H1 (cell line): ENCODE data around the gene ARHGAP28. TPM values are rescaled to one million over a fixed set of nuclear protein-coding genes. Genes with fewer than 3 reads are reported as not detected.

ENCODE experiments used
- CTCF ChIA-PET: fragments of 300-600 bp; sonication (Branson Sonifier 250); formaldehyde crosslinking; loops from one replicate; lab custom pipeline; 2021; ENCODE audit not compliant: partially characterized antibody; lab: Charles Lee
- POLR2A ChIA-PET: fragments of 300-600 bp; sonication (Branson Sonifier 250); formaldehyde crosslinking; loops from one replicate; lab custom pipeline; 2021; ENCODE audit warnings: inconsistent platforms; ENCODE audit not compliant: partially characterized antibody; lab: Charles Lee
- DNase-seq, 2 experiments: peaks; one replicate each; pipeline versions ENCODE4 v3.0.0 to v3.0.0-alpha.2; 2010 to 2022; ENCODE audit warnings: low spot score in 2 of 2, low read depth in 1 of 2, mixed read lengths in 1 of 2
- FAIRE-seq: peaks from 2 replicates; lab custom pipeline; 2011; peaks lifted over from hg19 to GRCh38; lab: Jason Lieb, UNC
- H2AFZ ChIP-seq: 2 replicates; pipeline ENCODE4 v1.8.1; 2012; ENCODE audit warnings: low read length, inconsistent platforms
- H2AK5ac ChIP-seq: 2 replicates; pipeline ENCODE4 v1.6.1; 2013; ENCODE audit warnings: low read depth, low read length
- H2BK120ac ChIP-seq: replicated peaks from 2 replicates; pipeline ENCODE3; 2013; ENCODE audit warnings: low read depth, low read length, inconsistent platforms
- H2BK12ac ChIP-seq: 2 replicates; pipeline ENCODE4 v1.6.1; 2013; ENCODE audit warnings: low read depth, low read length
- H2BK15ac ChIP-seq: 2 replicates; pipeline ENCODE4 v1.6.1; 2013; ENCODE audit warnings: low read length
- H2BK20ac ChIP-seq: 2 replicates; pipeline ENCODE4 v1.6.1; 2013; ENCODE audit warnings: low read length
- H2BK5ac ChIP-seq: 2 replicates; pipeline ENCODE4 v1.6.1; 2013; ENCODE audit warnings: low read depth, low read length
- H3K14ac ChIP-seq: 2 replicates; pipeline ENCODE4 v1.6.1; 2013; ENCODE audit warnings: inconsistent platforms; ENCODE audit not compliant: insufficient read length
- H3K18ac ChIP-seq: 2 replicates; pipeline ENCODE4 v1.6.1; 2013; ENCODE audit warnings: low read length; ENCODE audit errors: extremely low read depth
- H3K23ac ChIP-seq: 2 replicates; pipeline ENCODE4 v1.6.1; 2013; ENCODE audit warnings: inconsistent platforms; ENCODE audit not compliant: insufficient read length
- H3K23me2 ChIP-seq: 2 replicates; pipeline ENCODE4 v1.6.1; 2013; ENCODE audit warnings: low read depth, low read length
- H3K27ac ChIP-seq: 2 replicates; pipeline ENCODE4 v1.6.1; 2011; ENCODE audit warnings: low read depth, low read length, inconsistent platforms
- H3K27me3 ChIP-seq, 4 experiments: replicated peaks in 1 of 4; 1 replicate in 1 of 4; 2 replicates in 3 of 4; pipeline versions ENCODE4 v1.6.1 to v1.8.1; 2011 to 2013; ENCODE audit warnings: low read length in 3 of 4, mild to moderate bottlenecking in 3 of 4, inconsistent platforms in 2 of 4, mixed read lengths in 2 of 4, moderate library complexity in 1 of 4; ENCODE audit not compliant: control insufficient read depth in 3 of 4, insufficient read depth in 3 of 4; ENCODE audit errors: extremely low read depth in 1 of 4
- H3K36me3 ChIP-seq, 4 experiments: 2 replicates each; pipeline versions ENCODE4 v1.6.1 to v1.8.1; 2011 to 2013; ENCODE audit warnings: mild to moderate bottlenecking in 4 of 4, low read length in 3 of 4, moderate library complexity in 2 of 4, control low read depth in 1 of 4, inconsistent platforms in 1 of 4; ENCODE audit not compliant: insufficient read depth in 4 of 4, control insufficient read depth in 2 of 4
- H3K4ac ChIP-seq: replicated peaks from 2 replicates; pipeline ENCODE3; 2013; ENCODE audit warnings: low read length, low read depth, mixed read lengths, inconsistent platforms; ENCODE audit not compliant: insufficient read length
- H3K4me1 ChIP-seq, 4 experiments: replicated peaks in 1 of 4; 1 replicate in 1 of 4; 2 replicates in 3 of 4; pipeline versions ENCODE4 v1.6.1 to v1.8.1; 2011 to 2013; ENCODE audit warnings: low read length in 3 of 4, inconsistent platforms in 2 of 4, mixed read lengths in 1 of 4; ENCODE audit not compliant: insufficient read depth in 4 of 4, control insufficient read depth in 3 of 4
- H3K4me2 ChIP-seq, 2 experiments: 2 replicates each; pipeline versions ENCODE4 v1.6.1 to v1.8.1; 2011 to 2013; ENCODE audit warnings: low read depth in 2 of 2, low read length in 2 of 2, control low read depth in 1 of 2, inconsistent platforms in 1 of 2, mild to moderate bottlenecking in 1 of 2; ENCODE audit not compliant: insufficient read depth in 1 of 2
- H3K4me3 ChIP-seq, 4 experiments: fragments of 200-600, 300-600 bp in 1 of 4; sonication (generic), shearing (Covaris generic), sonication (Bioruptor Twin) in 1 of 4; 2 replicates each; pipeline versions ENCODE4 v1.5.1 to v1.8.1; 2011 to 2016; ENCODE audit warnings: low read length in 4 of 4, low read depth in 3 of 4, control low read depth in 2 of 4, inconsistent platforms in 2 of 4, mild to moderate bottlenecking in 2 of 4, mixed read lengths in 1 of 4, moderate library complexity in 1 of 4; ENCODE audit not compliant: insufficient read depth in 2 of 4; ENCODE audit errors: extremely low read depth in 1 of 4
- H3K56ac ChIP-seq: replicated peaks from 2 replicates; pipeline ENCODE3; 2013; ENCODE audit warnings: low read depth, mild to moderate bottlenecking, mixed read lengths, low read length, inconsistent platforms; ENCODE audit not compliant: insufficient read length
- H3K79me1 ChIP-seq: 2 replicates; pipeline ENCODE4 v1.6.1; 2013; ENCODE audit warnings: low read depth, low read length, control low read depth
- H3K79me2 ChIP-seq, 2 experiments: 2 replicates each; pipeline versions ENCODE4 v1.6.1 to v1.8.1; 2012 to 2013; ENCODE audit warnings: low read length in 2 of 2, mild to moderate bottlenecking in 2 of 2, inconsistent platforms in 1 of 2; ENCODE audit not compliant: insufficient read depth in 2 of 2, control insufficient read depth in 1 of 2
- H3K9ac ChIP-seq, 4 experiments: replicated peaks in 1 of 4; 1 replicate in 1 of 4; 2 replicates in 3 of 4; pipeline versions ENCODE4 v1.6.1 to v1.8.1; 2011 to 2013; ENCODE audit warnings: low read depth in 3 of 4, low read length in 3 of 4, control low read depth in 2 of 4, mild to moderate bottlenecking in 2 of 4, moderate library complexity in 2 of 4, inconsistent platforms in 1 of 4; ENCODE audit errors: extremely low read depth in 1 of 4
- H3K9me3 ChIP-seq, 2 experiments: 2 replicates each; pipeline versions ENCODE4 v1.6.1 to v1.8.1; 2012 to 2013; ENCODE audit warnings: mild to moderate bottlenecking in 2 of 2, moderate library complexity in 2 of 2, control low read depth in 1 of 2, inconsistent platforms in 1 of 2, low read depth in 1 of 2, low read length in 1 of 2, mixed read lengths in 1 of 2; ENCODE audit not compliant: insufficient read depth in 2 of 2
- H4K20me1 ChIP-seq, 2 experiments: replicated peaks in 1 of 2; 2 replicates each; pipeline versions ENCODE3 to v1.8.1; 2011 to 2013; ENCODE audit warnings: inconsistent platforms in 2 of 2, low read length in 2 of 2, mild to moderate bottlenecking in 1 of 2; ENCODE audit not compliant: insufficient read depth in 2 of 2, control insufficient read depth in 1 of 2
- H4K5ac ChIP-seq: 2 replicates; pipeline ENCODE4 v1.6.1; 2013; ENCODE audit warnings: low read length, low read depth, mixed read lengths, inconsistent platforms; ENCODE audit not compliant: insufficient read length
- H4K8ac ChIP-seq: 2 replicates; pipeline ENCODE4 v1.8.0; 2013; ENCODE audit warnings: mild to moderate bottlenecking, moderate library complexity, low read length, inconsistent platforms; ENCODE audit not compliant: insufficient read depth; ENCODE audit errors: extremely low read depth
- H4K91ac ChIP-seq: replicated peaks from 2 replicates; pipeline ENCODE3; 2013; ENCODE audit warnings: low read length, mixed read lengths, inconsistent platforms; ENCODE audit not compliant: insufficient read length
- BACH1 ChIP-seq: IDR thresholded peaks from 2 replicates; pipeline ENCODE4 v1.6.1; 2012; ENCODE audit warnings: low read length, improper control_type of control experiment
- CHD1 ChIP-seq: IDR thresholded peaks from 2 replicates; pipeline ENCODE4 v1.6.1; 2012; ENCODE audit warnings: low read depth, low read length, improper control_type of control experiment
- CHD2 ChIP-seq: IDR thresholded peaks from 2 replicates; pipeline ENCODE4 v1.6.1; 2012; ENCODE audit warnings: low read length, improper control_type of control experiment
- CREB1 ChIP-seq: IDR thresholded peaks from 2 replicates; pipeline ENCODE4 v1.6.1; 2012; ENCODE audit warnings: inconsistent platforms
- GABPA ChIP-seq: IDR thresholded peaks from 2 replicates; pipeline ENCODE4 v1.6.1; 2011; ENCODE audit warnings: mild to moderate bottlenecking, low read length, moderate library complexity, borderline replicate concordance; ENCODE audit not compliant: insufficient read depth
- HDAC2 ChIP-seq, 2 experiments: fragments of 300-600 bp in 1 of 2; sonication (generic) in 1 of 2; IDR thresholded peaks; 2 replicates each; pipeline ENCODE4 v1.6.1; 2011 to 2012; ENCODE audit warnings: low read depth in 2 of 2, low read length in 2 of 2, mild to moderate bottlenecking in 2 of 2, moderate library complexity in 2 of 2, borderline replicate concordance in 1 of 2, inconsistent platforms in 1 of 2
- JUND ChIP-seq: IDR thresholded peaks from 2 replicates; pipeline ENCODE4 v1.6.1; 2011; ENCODE audit warnings: mild to moderate bottlenecking, improper control_type of control experiment, low read length
- SIRT6 ChIP-seq: IDR thresholded peaks from one replicate; pipeline ENCODE4 v1.7.1; 2012; ENCODE audit warnings: low read length, inconsistent platforms
- SP2 ChIP-seq: IDR thresholded peaks from 2 replicates; pipeline ENCODE4 v1.6.1; 2012; ENCODE audit warnings: mild to moderate bottlenecking, low read length, inconsistent platforms
- USF2 ChIP-seq: IDR thresholded peaks from 2 replicates; pipeline ENCODE4 v1.6.1; 2011; ENCODE audit warnings: low read length, improper control_type of control experiment
- WGBS, 2 experiments: shearing (Covaris generic) in 1 of 2; methylation state at CpG; one replicate each; pipeline versions ENCODE4 v1.1.6 to v1.1.7; 2013 to 2015; ENCODE audit warnings: low lambda C conversion rate in 2 of 2, mixed read lengths in 2 of 2, inconsistent platforms in 1 of 2, low coverage in 1 of 2, missing lambda C conversion rate in 1 of 2; ENCODE audit not compliant: insufficient replicate concordance in 2 of 2, insufficient coverage in 1 of 2, insufficient read length in 1 of 2; ENCODE audit errors: extremely low coverage in 1 of 2, missing lambda C conversion rate in 1 of 2; 5-methylcytosine and 5-hydroxymethylcytosine counted together
- polyA plus RNA-seq, 7 experiments: library from polyadenylated mRNA; depleted of rRNA in 3 of 7; stranded (reverse) in 5 of 7; unstranded in 2 of 7; fragments of >200 nt in 5 of 7; fragments of 200-250 nt in 2 of 7; gene quantifications; 1 replicate in 5 of 7; 2 replicates in 1 of 7; 4 replicates in 1 of 7; pipeline versions ENCODE4 v1.2.1 to v1.2.3, GENCODE V29; 2011 to 2013; ENCODE audit warnings: missing spikeins in 2 of 7, mixed read lengths in 2 of 7
- total RNA-seq: library from RNA; stranded (reverse); fragmentation: NEBNext Ultra II Directional; extraction: Animal tissue kit (Norgen Biotek cat#: 25700); gene quantifications from 2 replicates; pipeline ENCODE4 v1.2.1, GENCODE V29; 2021

ARHGAP28 gene
- total and polyA plus RNA-seq, 2 of the 8 experiments (the other 6 are each of a cell fraction or from before 2014, with no cell fraction given): 2.9 to 14.4 TPM

GRCh38 chr18:6942742-6943141 is 213.2 kb downstream of the ARHGAP28 start:
- H3K9ac ChIP-seq: no peak overlapping the region
- H3K9me3 ChIP-seq: no peaks in the 10 kb centered on the region
- no peak overlapping the region for H3K56ac ChIP-seq
- no peak overlapping the region for H2BK20ac ChIP-seq
- H2BK15ac ChIP-seq: no peak overlapping the region
- no peaks in the 10 kb centered on the region for H3K4me1 ChIP-seq
- DNase-seq: no peak
- peaks cover 0 to 4% of the 10 kb centered on the region in 2 experiments for H4K20me1 ChIP-seq
- no peaks in the 10 kb centered on the region for H3K27me3 ChIP-seq
- no peak for TF ChIP-seq CHD1
- no peak for TF ChIP-seq CHD2
- no peak for TF ChIP-seq GABPA
- TF ChIP-seq USF2: no peak
- TF ChIP-seq JUND: no peak
- TF ChIP-seq CREB1: no peak
- no peak for TF ChIP-seq HDAC2 (IDR thresholded peaks at IDR 0.05; ENCODE audit: borderline replicate concordance in 1 of 2, low read depth in 2 of 2, low read length in 2 of 2)
- no peak for TF ChIP-seq BACH1
- TF ChIP-seq SIRT6: no peak
- TF ChIP-seq SP2: no peak
- TF ChIP-seq, all 59 proteins: peak for 0
- Histone ChIP-seq H3K4me2 (no peak overlapping the region), H3K79me1 (no peaks in the 10 kb centered on the region), H3K23me2 (no peaks in the 10 kb centered on the region), H4K91ac (no peak overlapping the region), H2BK120ac (no peak overlapping the region), H4K5ac (no peak overlapping the region), H3K4ac (no peak overlapping the region), H3K23ac (no peak overlapping the region), H4K8ac (no peak overlapping the region), H3K36me3 (peaks cover 8 to 19% (median 16%) of the 10 kb centered on the region in 4 experiments), H3K14ac (no peak overlapping the region), H2BK5ac (no peak overlapping the region), H3K18ac (no peak overlapping the region), H2AFZ (no peak overlapping the region), H3K4me3 (no peak overlapping the region), H2BK12ac (no peak overlapping the region), H2AK5ac (no peak overlapping the region), H3K27ac (no peak overlapping the region), H3K79me2 (no peaks in the 10 kb centered on the region)
- ChIA-PET POLR2A (no interaction called here), CTCF (interaction anchor here (0.7 to 1.4 kb wide), 2 partner anchors 21 to 1620 kb away, joined by 3 to 5 read pairs; no protein-coding TSS in a partner anchor)
- WGBS, 2 experiments: 97% methylated on average over 3 of the region's 3 CpGs; no CpG with 5 or more reads in 1 of the 2 experiments
- FAIRE-seq: no peak
